Kidney capillary endothelial cell (primary cell): ENCODE data around the gene ERBIN.
"Not testable (repeated sequence)": the region's sequence is repeated elsewhere in the genome, so short reads cannot be mapped to it uniquely, and the experiment has no call there.

Source experiments
- DNase-seq: peaks from one replicate; pipeline ENCODE4 v3.0.0-alpha.2; 2018; ENCODE audit warnings: low spot score

The ERBIN gene

DNA sequence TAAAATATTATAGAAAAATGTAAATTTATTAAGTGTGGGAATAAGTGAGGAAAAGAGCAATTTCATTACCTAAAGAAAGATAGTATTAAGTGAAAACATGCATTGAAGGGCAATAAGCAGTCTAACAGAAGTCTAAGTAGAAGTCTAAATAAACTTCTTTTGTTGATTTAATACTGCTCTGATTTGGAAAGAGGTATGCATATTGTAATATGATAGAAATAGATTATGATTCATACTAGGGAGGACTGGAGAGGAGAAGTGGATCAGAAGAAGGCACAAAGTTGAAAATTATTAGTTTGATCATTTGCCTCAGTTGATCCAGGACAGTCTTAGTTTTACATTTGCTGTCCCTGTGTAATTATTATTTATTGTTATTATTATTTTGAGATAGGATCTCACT is 6.6 kb upstream of the ERBIN start:
- DNase-seq = no peak

GRCh38 chr5:65923339-65923738 is 3.0 kb upstream of the ERBIN start:
- DNase-seq = no peak

DNA sequence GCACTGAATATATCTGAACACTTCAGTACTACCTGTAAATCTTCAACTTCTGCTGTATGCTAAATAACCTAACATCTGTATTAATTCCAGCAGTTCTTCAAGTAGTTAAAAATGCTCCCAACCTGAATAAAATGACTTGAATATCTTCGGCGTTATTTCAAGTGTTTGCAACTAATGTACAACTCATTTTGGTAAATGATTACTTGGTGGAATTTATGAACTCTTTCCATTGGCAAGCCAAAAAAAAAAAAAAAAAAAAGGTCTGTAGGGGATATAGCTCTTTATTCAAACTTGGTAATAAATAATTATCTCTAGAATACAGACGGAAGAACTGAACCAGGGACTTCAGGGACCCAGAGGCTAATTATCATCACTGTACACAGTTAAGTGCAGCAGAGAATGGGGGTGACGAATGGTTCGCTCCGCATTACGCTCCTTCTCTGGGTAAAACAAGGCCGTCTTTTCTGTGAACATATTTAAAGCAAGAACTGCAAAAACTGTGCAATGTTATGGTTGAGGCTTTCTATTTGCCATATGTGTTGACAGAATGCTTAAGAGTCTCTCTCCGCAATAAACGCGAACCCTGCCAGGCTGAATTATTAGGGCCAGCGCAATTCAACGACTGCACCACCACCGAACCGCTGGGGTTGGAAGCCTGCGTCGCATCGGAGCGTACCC is 1.9 kb upstream of the ERBIN start:
- no peak for DNase-seq

GRCh38 chr5:65925044-65925600 is 1.3 kb upstream of the ERBIN start:
- peak; percentile 48 for DNase-seq

GRCh38 chr5:65925601-65926275 is 637 bp upstream of the ERBIN start:
- peak; percentile 70 for DNase-seq

GRCh38 chr5:65926893-65927292 is 518 bp downstream of the ERBIN start:
- no peak for DNase-seq

GRCh38 chr5:65927503-65928321 is 1.3 kb downstream of the ERBIN start:
- peak; percentile 74 for DNase-seq

- no peak for DNase-seq
Observed at GRCh38 chr5:65928322-65928752, 2.0 kb downstream of the ERBIN start.

- DNase-seq = no peak
Observed at GRCh38 chr5:65928860-65929259, 2.5 kb downstream of the ERBIN start.

DNA sequence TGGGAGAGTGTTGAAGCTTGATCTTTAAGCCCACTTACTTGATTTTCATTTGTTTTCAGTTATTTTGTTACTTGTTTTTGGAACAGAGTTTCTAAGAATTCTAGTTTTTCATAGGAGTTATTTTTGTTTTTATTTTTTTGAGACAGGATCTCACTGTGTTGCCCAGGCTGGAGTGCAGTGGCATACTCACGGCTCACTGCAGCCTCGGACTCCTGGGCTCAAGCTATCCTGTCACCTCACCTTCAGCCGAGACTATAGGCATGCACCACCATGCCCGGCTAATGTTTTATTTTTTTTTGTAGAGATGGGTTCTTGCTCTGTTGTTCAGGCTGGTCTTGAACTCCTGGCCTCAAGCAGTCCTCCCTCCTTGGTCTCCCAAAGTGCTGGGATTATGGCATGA is 6.3 kb downstream of the ERBIN start:
- DNase-seq = no peak

DNA sequence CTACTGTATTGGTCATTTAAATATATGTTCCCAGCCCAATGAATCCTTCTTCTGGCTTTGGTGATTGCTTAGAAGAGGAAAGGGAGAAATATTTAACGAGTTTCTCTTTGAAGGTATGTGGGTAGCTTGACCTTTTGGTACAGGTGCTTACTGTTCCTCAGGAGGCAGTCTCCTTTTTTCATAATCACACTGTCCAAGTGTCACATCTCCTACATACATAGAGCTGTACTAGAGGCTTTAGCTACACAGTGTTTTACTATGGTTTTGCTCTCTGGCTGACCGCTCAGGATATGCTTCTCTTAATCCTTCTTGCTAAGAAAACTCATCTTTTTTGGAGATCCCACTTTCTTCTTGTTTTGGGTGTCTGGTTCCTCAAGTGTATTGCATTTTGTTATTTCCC is 6.9 kb downstream of the ERBIN start:
- DNase-seq = no peak

DNA sequence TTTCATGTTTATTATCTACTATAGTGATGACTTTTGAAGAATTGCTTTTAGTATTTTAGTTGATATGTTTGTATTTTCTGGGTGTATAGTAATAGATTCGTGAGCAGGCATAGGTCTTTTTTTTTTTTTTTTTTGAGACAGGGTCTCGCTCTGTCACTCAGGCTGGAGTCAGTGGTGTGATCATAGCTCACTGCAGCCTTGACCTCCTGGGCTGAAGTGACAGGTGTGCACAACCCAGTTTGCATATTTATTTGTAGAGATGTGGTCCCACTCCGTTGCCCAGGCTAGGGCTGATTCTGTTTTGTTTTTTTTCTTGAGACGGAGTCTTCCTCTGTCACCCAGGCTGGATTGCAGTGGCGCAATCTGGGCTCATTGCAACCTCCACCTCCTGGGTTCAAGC is 11.9 kb downstream of the ERBIN start:
- DNase-seq = no peak

- DNase-seq = peak; percentile 44
Observed at GRCh38 chr5:65943771-65944170, 17.4 kb downstream of the ERBIN start.

DNA sequence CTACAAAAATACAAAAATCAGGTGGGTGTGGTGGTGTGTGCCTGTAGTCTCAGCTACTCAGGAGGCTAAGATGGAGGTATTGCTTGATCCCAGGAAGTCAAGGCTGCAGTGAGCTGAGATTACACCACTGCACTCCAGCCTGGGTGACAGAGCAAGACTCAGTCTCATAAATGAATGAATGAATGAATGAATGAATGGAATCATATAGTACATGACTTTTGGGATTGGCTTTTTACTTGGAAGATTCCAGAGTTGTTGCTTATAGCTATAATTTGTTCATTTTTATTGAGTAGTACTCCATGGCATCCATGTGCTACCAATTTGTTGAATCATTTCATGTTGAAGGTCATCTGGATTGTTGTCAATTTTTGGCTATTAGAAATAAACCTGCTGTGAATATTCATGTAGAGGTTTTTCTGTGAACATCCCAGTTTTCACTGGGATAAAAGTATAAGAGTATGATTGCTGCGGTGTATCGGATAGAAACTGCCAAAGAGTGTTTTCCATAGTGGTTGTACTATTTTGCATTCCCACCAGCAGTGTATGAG is 19.9 kb downstream of the ERBIN start:
- DNase-seq = no peak

DNA sequence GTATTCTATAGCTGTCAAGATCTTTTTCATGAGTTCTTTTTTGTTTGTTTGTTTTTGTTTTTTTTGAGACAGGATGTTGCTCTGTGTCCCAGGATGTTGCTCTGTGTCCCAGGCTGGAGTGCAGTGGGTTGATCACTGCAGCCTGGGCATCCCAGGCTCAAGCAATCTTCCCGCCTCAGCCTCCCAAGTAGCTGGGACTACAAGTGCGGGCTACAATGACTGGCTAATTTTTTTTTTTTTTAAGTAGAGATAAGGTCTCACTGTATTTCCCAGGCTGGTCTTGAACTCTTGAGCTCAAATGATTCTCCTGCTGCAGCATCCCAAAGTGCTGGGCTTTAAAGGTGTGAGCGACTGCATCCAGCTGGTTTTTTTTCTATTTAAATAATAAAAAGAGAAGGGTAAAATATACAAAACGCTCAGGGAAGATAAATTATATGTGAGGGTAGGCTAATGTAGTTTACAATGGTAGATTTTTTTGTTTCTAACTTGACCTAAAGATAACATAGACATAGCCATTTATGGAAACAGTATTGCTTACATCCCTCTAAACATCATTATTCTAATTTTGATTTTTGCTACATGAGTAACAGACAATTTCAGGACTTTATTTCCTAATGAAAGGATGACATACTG is 21.9 kb downstream of the ERBIN start:
- no peak for DNase-seq

DNA sequence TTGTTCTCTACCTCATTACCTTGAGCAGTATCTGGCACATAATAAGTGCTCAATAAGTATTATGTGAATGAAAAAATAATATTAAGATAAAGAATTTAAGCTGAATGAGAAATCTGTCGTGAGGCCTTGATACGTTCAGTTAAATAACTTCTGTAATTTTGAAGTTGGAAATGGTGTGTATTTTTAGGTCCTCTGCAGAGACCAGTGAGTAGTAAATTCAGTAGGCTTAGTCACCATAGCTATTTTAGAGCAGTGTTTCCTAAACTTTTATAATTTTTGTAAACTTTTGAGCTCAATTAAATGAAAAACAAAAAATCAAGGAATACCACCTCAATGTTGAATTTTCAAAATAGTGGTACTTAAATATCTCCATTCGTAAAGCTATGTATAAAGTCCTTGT is 25.0 kb downstream of the ERBIN start:
- no peak for DNase-seq

- DNase-seq = no peak
Observed at GRCh38 chr5:65952259-65952658, 25.9 kb downstream of the ERBIN start.

DNA sequence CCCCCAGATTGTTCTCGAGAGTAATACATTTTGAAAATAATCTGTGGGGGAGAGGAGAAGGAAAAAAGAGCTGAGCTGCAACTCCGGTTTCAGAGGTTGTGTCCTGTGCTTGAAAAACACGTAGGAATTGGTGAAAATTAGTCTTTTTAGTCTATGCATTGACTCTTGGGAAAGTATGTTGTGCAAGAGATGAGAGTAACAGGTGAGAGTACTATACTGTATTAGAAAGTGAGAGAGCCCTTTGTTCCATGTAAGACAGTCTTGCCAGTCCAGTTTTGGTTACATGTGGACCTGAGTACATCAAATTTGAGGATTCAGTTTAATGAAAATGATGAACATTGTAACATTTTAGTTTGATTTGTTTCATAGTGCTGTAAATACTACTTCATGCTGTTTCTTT is 27.8 kb downstream of the ERBIN start:
- DNase-seq = no peak

- DNase-seq = no peak
Observed at GRCh38 chr5:65955746-65956145, 29.4 kb downstream of the ERBIN start.

DNA sequence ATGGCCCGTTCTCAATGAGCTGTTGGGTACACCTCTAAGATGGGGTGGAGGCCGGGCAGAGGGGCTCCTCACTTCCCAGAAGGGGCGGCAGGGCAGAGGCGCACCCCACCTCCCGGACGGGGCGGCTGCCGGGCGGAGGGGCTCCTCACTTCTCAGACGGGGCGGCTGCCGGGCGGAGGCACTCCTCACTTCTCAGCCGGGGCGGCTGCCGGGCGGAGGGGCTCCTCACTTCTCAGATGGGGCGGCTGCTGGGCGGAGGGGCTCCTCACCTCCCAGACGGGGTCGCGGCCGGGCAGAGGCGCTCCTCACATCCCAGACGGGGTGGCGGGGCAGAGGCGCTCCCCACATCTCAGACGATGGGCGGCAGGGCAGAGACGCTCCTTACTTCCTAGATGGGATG is 31.3 kb downstream of the ERBIN start:
- not testable (repeated sequence) for DNase-seq

GRCh38 chr5:65961633-65962032 is 35.3 kb downstream of the ERBIN start:
- no peak for DNase-seq
